ENCODE measurements around the gene ARHGAP40. TPM values are rescaled to one million over a fixed set of nuclear protein-coding genes. Genes with fewer than 3 reads are reported as not detected.

ARHGAP40 gene
- total RNA-seq, 1 donor from 2014 or later: 0.64 TPM

GRCh38 chr20:38658879-38659596 is 57.4 kb downstream of the ARHGAP40 start:
- Mint-ChIP-seq H3K27me3 (ENCODE audit: unreplicated experiment) (peaks cover 6% of the 10 kb centered on the region), H3K9me3 (ENCODE audit: unreplicated experiment) (peaks cover 5% of the 10 kb centered on the region), H3K27ac (ENCODE audit: unreplicated experiment) (no peak overlapping the region), H3K4me1 (ENCODE audit: unreplicated experiment) (peaks cover 4% of the 10 kb centered on the region), H3K4me3 (ENCODE audit: unreplicated experiment) (no peak overlapping the region), H3K36me3 (ENCODE audit: low read depth, unreplicated experiment) (peaks cover 4% of the 10 kb centered on the region)
- TF ChIP-seq, protein P1, sequence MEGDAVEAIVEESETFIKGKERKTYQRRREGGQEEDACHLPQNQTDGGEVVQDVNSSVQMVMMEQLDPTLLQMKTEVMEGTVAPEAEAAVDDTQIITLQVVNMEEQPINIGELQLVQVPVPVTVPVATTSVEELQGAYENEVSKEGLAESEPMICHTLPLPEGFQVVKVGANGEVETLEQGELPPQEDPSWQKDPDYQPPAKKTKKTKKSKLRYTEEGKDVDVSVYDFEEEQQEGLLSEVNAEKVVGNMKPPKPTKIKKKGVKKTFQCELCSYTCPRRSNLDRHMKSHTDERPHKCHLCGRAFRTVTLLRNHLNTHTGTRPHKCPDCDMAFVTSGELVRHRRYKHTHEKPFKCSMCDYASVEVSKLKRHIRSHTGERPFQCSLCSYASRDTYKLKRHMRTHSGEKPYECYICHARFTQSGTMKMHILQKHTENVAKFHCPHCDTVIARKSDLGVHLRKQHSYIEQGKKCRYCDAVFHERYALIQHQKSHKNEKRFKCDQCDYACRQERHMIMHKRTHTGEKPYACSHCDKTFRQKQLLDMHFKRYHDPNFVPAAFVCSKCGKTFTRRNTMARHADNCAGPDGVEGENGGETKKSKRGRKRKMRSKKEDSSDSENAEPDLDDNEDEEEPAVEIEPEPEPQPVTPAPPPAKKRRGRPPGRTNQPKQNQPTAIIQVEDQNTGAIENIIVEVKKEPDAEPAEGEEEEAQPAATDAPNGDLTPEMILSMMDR (IDR thresholded peaks at IDR 0.05; ENCODE audit: unreplicated experiment): peak; percentile 71
- peak; percentile 52 for DNase-seq (ENCODE audit: low spot score)

- Mint-ChIP-seq H3K27ac (ENCODE audit: unreplicated experiment) (no peak overlapping the region), H3K4me3 (ENCODE audit: unreplicated experiment) (no peak overlapping the region), H3K27me3 (ENCODE audit: unreplicated experiment) (peaks cover 6% of the 10 kb centered on the region), H3K36me3 (ENCODE audit: low read depth, unreplicated experiment) (peaks cover 5% of the 10 kb centered on the region), H3K4me1 (ENCODE audit: unreplicated experiment) (peaks cover 4% of the 10 kb centered on the region), H3K9me3 (ENCODE audit: unreplicated experiment) (peaks cover 5% of the 10 kb centered on the region)
- TF ChIP-seq, protein P1 (IDR thresholded peaks at IDR 0.05; ENCODE audit: unreplicated experiment): no peak
- no peak for DNase-seq (ENCODE audit: low spot score)
Observed at GRCh38 chr20:38659597-38659880, 57.9 kb downstream of the ARHGAP40 start.

DNA sequence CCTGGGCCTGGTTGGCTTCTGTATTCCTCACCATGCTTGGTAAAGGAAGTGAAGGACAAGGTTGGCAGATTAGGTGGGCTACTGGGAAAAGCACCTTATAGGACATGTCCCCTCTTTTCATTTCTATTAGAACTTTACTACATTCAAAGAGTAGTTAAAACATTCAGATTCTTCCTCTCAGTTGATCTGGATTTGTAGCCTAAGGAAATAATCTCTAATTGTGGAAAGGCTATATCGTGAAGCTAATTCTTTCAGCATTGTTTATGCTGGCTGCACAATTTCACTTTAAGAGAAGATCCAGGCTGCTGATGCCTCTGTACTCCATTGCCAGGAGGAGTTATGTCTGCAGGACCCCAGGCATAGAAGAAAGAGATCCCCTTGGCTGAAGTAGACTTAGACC is 58.8 kb downstream of the ARHGAP40 start:
- Mint-ChIP-seq H3K27ac (ENCODE audit: unreplicated experiment) (no peak overlapping the region), H3K4me1 (ENCODE audit: unreplicated experiment) (peaks cover 5% of the 10 kb centered on the region), H3K36me3 (ENCODE audit: low read depth, unreplicated experiment) (peaks cover 10% of the 10 kb centered on the region), H3K9me3 (ENCODE audit: unreplicated experiment) (peaks cover 5% of the 10 kb centered on the region), H3K4me3 (ENCODE audit: unreplicated experiment) (no peak overlapping the region), H3K27me3 (ENCODE audit: unreplicated experiment) (peaks cover 6% of the 10 kb centered on the region)
- TF ChIP-seq, protein P1 (IDR thresholded peaks at IDR 0.05; ENCODE audit: unreplicated experiment): no peak
- DNase-seq (ENCODE audit: low spot score): no peak

DNA sequence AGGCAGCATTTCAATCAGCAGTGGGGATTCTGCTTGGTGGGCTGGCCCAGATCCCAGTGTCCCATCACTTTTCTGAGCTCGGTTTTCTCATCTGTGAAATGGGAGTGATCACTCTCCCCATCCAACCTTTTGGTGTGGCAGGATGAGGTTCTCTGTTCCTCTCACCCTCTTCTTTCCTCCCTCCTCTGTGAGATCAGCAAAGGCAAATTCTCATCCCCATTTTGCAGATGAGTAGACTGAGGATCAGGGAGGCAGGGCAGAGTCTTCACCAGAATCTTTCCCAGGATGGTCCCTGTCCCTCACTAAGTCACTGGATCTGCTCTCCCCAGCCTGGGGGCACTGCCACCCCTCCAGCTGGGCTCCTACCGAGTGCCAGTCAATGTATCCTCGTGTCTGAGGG is 62.1 kb downstream of the ARHGAP40 start:
- no peak overlapping the region for H3K27ac Mint-ChIP-seq (ENCODE audit: unreplicated experiment)
- peak overlapping the region; percentile 42 for H3K4me3 Mint-ChIP-seq (ENCODE audit: unreplicated experiment)
- no peaks in the 10 kb centered on the region for H3K9me3 Mint-ChIP-seq (ENCODE audit: unreplicated experiment)
- peaks cover 17% of the 10 kb centered on the region for H3K4me1 Mint-ChIP-seq (ENCODE audit: unreplicated experiment)
- H3K36me3 Mint-ChIP-seq (ENCODE audit: low read depth, unreplicated experiment): peaks cover 6% of the 10 kb centered on the region
- DNase-seq (ENCODE audit: low spot score): no peak
- H3K27me3 Mint-ChIP-seq (ENCODE audit: unreplicated experiment): peaks cover 9% of the 10 kb centered on the region
- TF ChIP-seq, protein P1 (IDR thresholded peaks at IDR 0.05; ENCODE audit: unreplicated experiment): no peak

DNA sequence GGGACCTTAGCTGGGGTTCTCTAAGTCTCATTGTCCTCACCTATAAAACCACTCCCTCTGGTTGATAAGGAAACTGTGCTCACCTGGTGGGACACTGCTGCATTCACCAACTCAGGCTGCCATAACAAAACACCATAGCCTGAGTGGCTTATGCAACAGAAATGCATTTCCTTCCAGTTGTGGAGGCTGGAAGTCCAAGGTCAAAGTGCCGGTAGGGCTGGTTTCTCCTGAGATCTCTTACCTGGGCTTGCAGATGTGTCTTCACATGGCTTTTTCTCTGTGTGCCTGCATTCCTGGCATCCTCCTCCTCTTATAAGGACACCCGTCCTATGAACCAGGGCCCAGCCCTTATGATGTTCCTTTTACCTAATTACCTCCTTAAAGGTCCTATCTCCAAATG is 62.7 kb downstream of the ARHGAP40 start:
- H3K9me3 Mint-ChIP-seq (ENCODE audit: unreplicated experiment): no peaks in the 10 kb centered on the region
- H3K27ac Mint-ChIP-seq (ENCODE audit: unreplicated experiment): peak overlapping the region; percentile 48
- H3K4me3 Mint-ChIP-seq (ENCODE audit: unreplicated experiment): no peak overlapping the region
- H3K4me1 Mint-ChIP-seq (ENCODE audit: unreplicated experiment): peaks cover 17% of the 10 kb centered on the region
- TF ChIP-seq, protein P1 (IDR thresholded peaks at IDR 0.05; ENCODE audit: unreplicated experiment): no peak
- no peak for DNase-seq (ENCODE audit: low spot score)
- H3K27me3 Mint-ChIP-seq (ENCODE audit: unreplicated experiment): peaks cover 9% of the 10 kb centered on the region
- peaks cover 6% of the 10 kb centered on the region for H3K36me3 Mint-ChIP-seq (ENCODE audit: low read depth, unreplicated experiment)
